Measurements from ENCODE around the gene SPTBN5. TPM values are rescaled to one million over a fixed set of nuclear protein-coding genes. Genes with fewer than 3 reads are reported as not detected.

The SPTBN5 gene
- polyA plus RNA-seq, 1 donor from 2014 or later, result 0.01 TPM

DNA sequence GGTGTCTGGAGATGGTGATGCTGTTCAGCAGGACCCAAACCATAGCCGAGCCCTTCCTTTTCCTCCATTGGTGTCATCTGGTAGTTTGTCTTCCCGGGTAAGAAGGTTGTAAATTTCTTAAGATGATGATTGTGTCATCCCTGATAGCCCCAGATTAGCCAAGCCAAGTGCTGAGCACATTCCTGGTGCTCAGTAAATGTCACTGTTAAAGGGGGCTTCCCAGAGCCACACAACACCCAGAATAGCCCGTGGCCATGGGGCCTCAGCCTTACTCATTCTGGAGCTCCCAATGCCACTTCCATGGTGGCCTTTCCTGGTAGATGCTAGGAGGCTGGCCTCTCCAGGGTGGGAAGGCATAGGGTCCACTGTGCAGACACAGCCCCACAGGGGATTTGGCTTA is 59.8 kb downstream of the SPTBN5 start:
- no peaks in the 10 kb centered on the region for H3F3A ChIP-seq (ENCODE audit: insufficient read depth, low read length, poor library complexity, severe bottlenecking)

DNA sequence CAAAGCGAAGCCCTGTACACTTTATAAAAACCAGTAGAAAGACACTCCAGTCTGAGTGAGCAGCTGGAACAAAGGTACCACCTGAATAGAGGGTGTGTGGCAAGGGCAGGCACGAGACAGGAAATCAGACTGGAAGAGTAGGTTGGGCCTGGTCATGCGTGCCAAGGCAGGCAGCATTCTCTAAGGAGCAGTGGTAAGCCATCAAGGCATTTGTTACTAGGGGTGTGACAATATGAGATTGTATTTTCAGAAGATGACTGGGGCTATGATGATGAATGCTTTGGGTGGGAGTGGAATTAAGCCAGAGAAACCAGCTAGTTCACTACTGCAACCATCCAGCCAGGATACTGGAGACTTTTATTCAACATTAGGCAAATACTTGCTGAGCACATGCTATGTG is 61.0 kb downstream of the SPTBN5 start:
- H3K9me2 ChIP-seq (ENCODE audit: insufficient read depth, low read length), result no peaks in the 10 kb centered on the region
- no peak overlapping the region for H2AFZ ChIP-seq (ENCODE audit: low read depth, low read length)
- no peak overlapping the region for H3K4me3 ChIP-seq (ENCODE audit: low read length)
- TF ChIP-seq TAF1 (IDR thresholded peaks at IDR 0.05; ENCODE audit: low read depth) (no peak), EP300 (conservative IDR thresholded peaks at IDR 0.05; ENCODE audit: poor library complexity, severe bottlenecking) (no peak), EZH2 (IDR thresholded peaks at IDR 0.05; ENCODE audit: borderline replicate concordance, insufficient read depth, low read length, poor library complexity, severe bottlenecking) (no peak), CTCF (IDR thresholded peaks at IDR 0.05; ENCODE audit: poor library complexity, severe bottlenecking) (no peak), REST (IDR thresholded peaks at IDR 0.05; ENCODE audit: borderline replicate concordance) (no peak), MXI1 (conservative IDR thresholded peaks at IDR 0.05; ENCODE audit: poor library complexity, severe bottlenecking) (no peak)

More for the DNA sequence above, 59.8 kb downstream of the SPTBN5 start:
- H3K9me3 ChIP-seq (ENCODE audit: low read length), result no peaks in the 10 kb centered on the region
- no peaks in the 10 kb centered on the region for H3K36me3 ChIP-seq (ENCODE audit: insufficient read depth, low read length)
- H4K20me1 ChIP-seq (ENCODE audit: insufficient read depth), result no peaks in the 10 kb centered on the region
- no peak overlapping the region for H3K4me2 ChIP-seq (ENCODE audit: low read length)
- H2AFZ ChIP-seq (ENCODE audit: low read depth, low read length), result no peak overlapping the region
- TF ChIP-seq REST (IDR thresholded peaks at IDR 0.05; ENCODE audit: borderline replicate concordance) (no peak), MXI1 (conservative IDR thresholded peaks at IDR 0.05; ENCODE audit: poor library complexity, severe bottlenecking) (no peak), EP300 (conservative IDR thresholded peaks at IDR 0.05; ENCODE audit: poor library complexity, severe bottlenecking) (no peak), EZH2 (IDR thresholded peaks at IDR 0.05; ENCODE audit: borderline replicate concordance, insufficient read depth, low read length, poor library complexity, severe bottlenecking) (no peak), POLR2AphosphoS5 (IDR thresholded peaks at IDR 0.05) (no peak), RAD21 (conservative IDR thresholded peaks at IDR 0.05) (no peak), SMC3 (conservative IDR thresholded peaks at IDR 0.05; ENCODE audit: poor library complexity) (no peak), TAF1 (IDR thresholded peaks at IDR 0.05; ENCODE audit: low read depth) (no peak), CTCF (IDR thresholded peaks at IDR 0.05; ENCODE audit: poor library complexity, severe bottlenecking) (no peak)
- H3K9me2 ChIP-seq (ENCODE audit: insufficient read depth, low read length), result no peaks in the 10 kb centered on the region
- no peak overlapping the region for H3K9ac ChIP-seq (ENCODE audit: low read length)
- peaks cover 3% of the 10 kb centered on the region for H3K79me2 ChIP-seq (replicated peaks; ENCODE audit: insufficient read depth, low read length)
- H3K4me3 ChIP-seq (ENCODE audit: low read length), result no peak overlapping the region
- no peaks in the 10 kb centered on the region for H3K27me3 ChIP-seq (ENCODE audit: insufficient read depth, low read depth, low read length)
- H3K27ac ChIP-seq (ENCODE audit: low read length), result no peak overlapping the region

More for the DNA sequence above, 61.0 kb downstream of the SPTBN5 start:
- no peaks in the 10 kb centered on the region for H3F3A ChIP-seq (ENCODE audit: insufficient read depth, low read length, poor library complexity, severe bottlenecking)
- no peak overlapping the region for H3K27ac ChIP-seq (ENCODE audit: low read length)
- no peaks in the 10 kb centered on the region for H4K20me1 ChIP-seq (ENCODE audit: insufficient read depth)
- no peaks in the 10 kb centered on the region for H3K27me3 ChIP-seq (ENCODE audit: insufficient read depth, low read depth, low read length)
- no peak overlapping the region for H3K9ac ChIP-seq (ENCODE audit: low read length)
- H3K36me3 ChIP-seq (ENCODE audit: insufficient read depth, low read length), result no peaks in the 10 kb centered on the region
- H3K79me2 ChIP-seq (replicated peaks; ENCODE audit: insufficient read depth, low read length), result peaks cover 3% of the 10 kb centered on the region
- H3K9me3 ChIP-seq (ENCODE audit: low read length), result no peaks in the 10 kb centered on the region
- no peak overlapping the region for H3K4me2 ChIP-seq (ENCODE audit: low read length)
